H9 (cell line): ENCODE measurements around the gene TAF4B. TPM values are rescaled to one million over a fixed set of nuclear protein-coding genes. Genes with fewer than 3 reads are reported as not detected.

ENCODE experiments used
- DNase-seq: peaks from one replicate; pipeline ENCODE4 v3.0.0-alpha.2; 2017
- H2AFZ ChIP-seq: one replicate; pipeline ENCODE4 v1.6.1; 2013; ENCODE audit warnings: mild to moderate bottlenecking, low read length, control low read depth, moderate library complexity
- H2AK5ac ChIP-seq: 2 replicates; pipeline ENCODE4 v1.6.1; 2013; ENCODE audit warnings: low read length, control low read depth, mixed read lengths; ENCODE audit not compliant: insufficient read length
- H2BK120ac ChIP-seq: one replicate; pipeline ENCODE4 v1.6.1; 2013; ENCODE audit warnings: low read depth, mild to moderate bottlenecking, low read length, control low read depth, inconsistent platforms; ENCODE audit not compliant: poor library complexity, severe bottlenecking
- H2BK12ac ChIP-seq: 2 replicates; pipeline ENCODE4 v1.6.1; 2013; ENCODE audit warnings: low read length, control low read depth, mixed read lengths, low read depth; ENCODE audit not compliant: insufficient read length
- H2BK15ac ChIP-seq: 2 replicates; pipeline ENCODE4 v1.6.1; 2013; ENCODE audit warnings: low read depth, low read length, control low read depth
- H2BK20ac ChIP-seq: one replicate; pipeline ENCODE4 v1.6.1; 2013; ENCODE audit warnings: low read depth, mild to moderate bottlenecking, low read length, control low read depth, inconsistent platforms; ENCODE audit not compliant: poor library complexity, severe bottlenecking
- H2BK5ac ChIP-seq: 2 replicates; pipeline ENCODE4 v1.6.1; 2013; ENCODE audit warnings: low read length, control low read depth, mixed read lengths; ENCODE audit not compliant: insufficient read length
- H3K14ac ChIP-seq: 2 replicates; pipeline ENCODE4 v1.6.1; 2013; ENCODE audit warnings: low read length, control low read depth; ENCODE audit not compliant: insufficient read depth
- H3K18ac ChIP-seq: 2 replicates; pipeline ENCODE4 v1.6.1; 2013; ENCODE audit warnings: low read depth, mild to moderate bottlenecking, mixed read lengths, low read length, control low read depth; ENCODE audit not compliant: insufficient read length
- H3K23ac ChIP-seq: 2 replicates; pipeline ENCODE4 v1.6.1; 2013; ENCODE audit warnings: low read length, control low read depth, mixed read lengths, low read depth; ENCODE audit not compliant: insufficient read length
- H3K23me2 ChIP-seq: 2 replicates; pipeline ENCODE4 v1.6.1; 2013; ENCODE audit warnings: low read depth, mild to moderate bottlenecking, mixed read lengths, low read length, control low read depth; ENCODE audit not compliant: insufficient read length, poor library complexity, severe bottlenecking
- H3K27ac ChIP-seq: 2 replicates; pipeline ENCODE4 v1.5.1; 2013; ENCODE audit warnings: low read length, control low read depth, mixed read lengths, low read depth; ENCODE audit not compliant: insufficient read length
- H3K27me3 ChIP-seq: 2 replicates; pipeline ENCODE4 v1.6.1; 2013; ENCODE audit warnings: low read length, control low read depth, inconsistent platforms; ENCODE audit not compliant: insufficient read depth
- H3K4ac ChIP-seq: 2 replicates; pipeline ENCODE4 v1.6.1; 2013; ENCODE audit warnings: low read depth, mild to moderate bottlenecking, control low read depth, inconsistent platforms, low read length, moderate library complexity
- H3K4me1 ChIP-seq: 2 replicates; pipeline ENCODE4 v1.6.1; 2013; ENCODE audit warnings: low read length, control low read depth, inconsistent platforms; ENCODE audit not compliant: insufficient read depth
- H3K4me2 ChIP-seq: 2 replicates; pipeline ENCODE4 v1.6.1; 2013; ENCODE audit warnings: low read length, control low read depth, mixed read lengths; ENCODE audit not compliant: insufficient read length, insufficient read depth
- H3K56ac ChIP-seq: 2 replicates; pipeline ENCODE4 v1.6.1; 2013; ENCODE audit warnings: low read depth, mild to moderate bottlenecking, mixed read lengths, low read length, control low read depth; ENCODE audit not compliant: insufficient read length
- H3K79me1 ChIP-seq: 2 replicates; pipeline ENCODE4 v1.6.1; 2013; ENCODE audit warnings: low read depth, mild to moderate bottlenecking, moderate library complexity, low read length, control low read depth, inconsistent platforms; ENCODE audit not compliant: insufficient read depth, poor library complexity, severe bottlenecking
- H3K79me2 ChIP-seq: 2 replicates; pipeline ENCODE4 v1.6.1; 2013; ENCODE audit warnings: low read length, control low read depth, inconsistent platforms; ENCODE audit not compliant: insufficient read depth
- H3K9ac ChIP-seq: 2 replicates; pipeline ENCODE4 v1.6.1; 2013; ENCODE audit warnings: low read length, control low read depth, mixed read lengths; ENCODE audit not compliant: insufficient read length; ENCODE audit errors: extremely low read depth
- H3K9me3 ChIP-seq: one replicate; pipeline ENCODE4 v1.6.1; 2013; ENCODE audit warnings: low read depth, low read length, inconsistent platforms; ENCODE audit not compliant: control insufficient read depth
- H3T11ph ChIP-seq: one replicate; pipeline ENCODE4 v1.6.1; 2013; ENCODE audit warnings: mild to moderate bottlenecking, low read length, control low read depth, inconsistent platforms
- H4K20me1 ChIP-seq: one replicate; pipeline ENCODE4 v1.6.1; 2013; ENCODE audit not compliant: control insufficient read depth, insufficient read length, insufficient read depth
- H4K5ac ChIP-seq: 2 replicates; pipeline ENCODE4 v1.6.1; 2013; ENCODE audit warnings: low read depth, mild to moderate bottlenecking, mixed read lengths, low read length, control low read depth; ENCODE audit not compliant: insufficient read length
- H4K8ac ChIP-seq: replicated peaks from 2 replicates; pipeline ENCODE4 v1.6.1; 2013; ENCODE audit warnings: low read length, control low read depth, mixed read lengths, low read depth; ENCODE audit not compliant: insufficient read length
- H4K91ac ChIP-seq: 2 replicates; pipeline ENCODE4 v1.6.1; 2013; ENCODE audit warnings: low read depth, mild to moderate bottlenecking, moderate library complexity, mixed read lengths, low read length, control low read depth; ENCODE audit not compliant: insufficient read length
- H3K27ac Mint-ChIP-seq, 3 experiments: 2 replicates in 2 of 3; 3 replicates in 1 of 3; pipeline ENCODE4 v1.8.0; 2020 to 2021; ENCODE audit warnings: mixed read lengths in 3 of 3, mild to moderate bottlenecking in 1 of 3, moderate library complexity in 1 of 3
- H3K27me3 Mint-ChIP-seq: 2 replicates; pipeline ENCODE4 v1.8.0; 2021; ENCODE audit warnings: low read depth, mild to moderate bottlenecking, moderate library complexity, mixed read lengths
- H3K36me3 Mint-ChIP-seq, 3 experiments: 2 replicates in 2 of 3; 3 replicates in 1 of 3; pipeline ENCODE4 v1.8.0; 2020 to 2021; ENCODE audit warnings: low read depth in 3 of 3, mixed read lengths in 3 of 3; ENCODE audit not compliant: insufficient read depth in 1 of 3
- H3K4me1 Mint-ChIP-seq, 2 experiments: 2 replicates each; pipeline ENCODE4 v1.8.0; 2020; ENCODE audit warnings: mixed read lengths in 2 of 2
- H3K4me3 Mint-ChIP-seq, 2 experiments: 2 replicates in 1 of 2; 3 replicates in 1 of 2; pipeline ENCODE4 v1.8.0; 2020 to 2021; ENCODE audit warnings: mild to moderate bottlenecking in 2 of 2, mixed read lengths in 2 of 2, moderate library complexity in 1 of 2
- H3K9me3 Mint-ChIP-seq, 2 experiments: 2 replicates in 1 of 2; 3 replicates in 1 of 2; pipeline ENCODE4 v1.8.0; 2020; ENCODE audit warnings: mild to moderate bottlenecking in 2 of 2, mixed read lengths in 2 of 2, moderate library complexity in 1 of 2
- CTCF ChIP-seq: fragments of 200-600 bp; sonication (generic); conservative IDR thresholded peaks from 3 replicates; pipeline ENCODE4 v1.8.0; 2021; ENCODE audit warnings: antibody characterized with exemption, mild to moderate bottlenecking
- WGBS: extraction: QIAGEN DNeasy Blood & Tissue Kit; methylation state at CpG from one replicate; pipeline ENCODE4 v1.1.7; 2013; ENCODE audit warnings: missing lambda C conversion rate, low lambda C conversion rate, mixed read lengths; ENCODE audit not compliant: insufficient read length; ENCODE audit errors: extremely low coverage; 5-methylcytosine and 5-hydroxymethylcytosine counted together
- total RNA-seq: library from RNA; stranded (reverse); gene quantifications from 2 replicates; pipeline ENCODE4 v1.2.1, GENCODE V29; 2021

Gene TAF4B
- total RNA-seq, 1 experiment from 2014 or later, result 19.8 TPM

- Histone ChIP-seq H3K14ac (no peak overlapping the region), H3K79me1 (no peaks in the 10 kb centered on the region), H3K23me2 (no peaks in the 10 kb centered on the region), H4K20me1 (no peaks in the 10 kb centered on the region), H2BK120ac (no peak overlapping the region), H4K91ac (no peak overlapping the region), H2BK5ac (no peak overlapping the region), H2AK5ac (no peak overlapping the region), H3K4me2 (no peak overlapping the region), H3K79me2 (no peaks in the 10 kb centered on the region), H3K56ac (no peak overlapping the region), H4K8ac (no peak overlapping the region), H3K4ac (no peak overlapping the region), H3K27ac (no peak overlapping the region), H3K9me3 (no peaks in the 10 kb centered on the region), H3K27me3 (no peaks in the 10 kb centered on the region), H3K9ac (no peak overlapping the region), H3K4me1 (no peaks in the 10 kb centered on the region), H2BK20ac (no peak overlapping the region), H3K23ac (no peak overlapping the region), H3K18ac (no peak overlapping the region), H2BK15ac (no peak overlapping the region), H2BK12ac (no peak overlapping the region), H2AFZ (no peak overlapping the region), H4K5ac (no peak overlapping the region), H3T11ph (no peak overlapping the region)
- H3K36me3 Mint-ChIP-seq, result no peaks in the 10 kb centered on the region
- peaks cover 5% of the 10 kb centered on the region for H3K27me3 Mint-ChIP-seq
- H3K4me3 Mint-ChIP-seq, result no peak overlapping the region
- no peak overlapping the region for H3K27ac Mint-ChIP-seq
- H3K4me1 Mint-ChIP-seq, result peaks cover 13 to 21% of the 10 kb centered on the region in 2 experiments
- no peaks in the 10 kb centered on the region for H3K9me3 Mint-ChIP-seq
- no CpG with 5 or more reads among the region's 5 CpGs for WGBS
- TF ChIP-seq CTCF, result no peak
- DNase-seq, result no peak
Observed at GRCh38 chr18:26432651-26433424, 206.6 kb downstream of the TAF4B start.
